Panc1 (cell line): ENCODE measurements around the gene ASMTL. TPM values are rescaled to one million over a fixed set of nuclear protein-coding genes. Genes with fewer than 3 reads are reported as not detected.
A peak's percentile ranks its signal among the peaks of the same experiment; 100 is the strongest.

Experiments used
- ATAC-seq: fragments of 200-7000 bp; cut with Tn5 transposase; 2 replicates; pipeline ENCODE4 v1.9.1; 2020; ENCODE audit warnings: mild to moderate bottlenecking, moderate library complexity
- BruUV-seq: library from RNA; stranded (reverse); fragments of 400-500 nt; replicated peaks from 2 replicates; lab custom pipeline; 2021; lab: Mats Ljungman, UMichigan
- CTCF ChIA-PET: fragments of 300-600 bp; sonication (Branson Sonifier 250); formaldehyde crosslinking; loops from one replicate; lab custom pipeline; 2022; ENCODE audit warnings: antibody characterized with exemption; lab: Charles Lee
- POLR2A ChIA-PET: fragments of 300-600 bp; sonication (Branson Sonifier 250); formaldehyde crosslinking; loops from one replicate; lab custom pipeline; 2022; ENCODE audit warnings: antibody characterized with exemption; lab: Charles Lee
- DNase-seq: peaks from one replicate; pipeline ENCODE4 v3.0.0-alpha.2; 2010; ENCODE audit warnings: low read depth, low spot score
- H3K27ac ChIP-seq: 2 replicates; pipeline ENCODE4 v1.5.1; 2011; ENCODE audit warnings: mild to moderate bottlenecking, low read length, inconsistent platforms
- H3K27me3 ChIP-seq: fragments of 200-500 bp; sonication (Bioruptor generic); 2 replicates; pipeline ENCODE4 v1.6.0; 2014; ENCODE audit warnings: low read length, inconsistent platforms; ENCODE audit not compliant: control insufficient read depth, insufficient read depth
- H3K36me3 ChIP-seq: fragments of 200-500 bp; sonication (Bioruptor generic); 2 replicates; pipeline ENCODE4 v1.5.1; 2014; ENCODE audit warnings: inconsistent platforms, mild to moderate bottlenecking, low read length, moderate library complexity; ENCODE audit not compliant: control insufficient read depth, insufficient read depth
- H3K4me1 ChIP-seq: 2 replicates; pipeline ENCODE4 v1.5.1; 2011; ENCODE audit warnings: inconsistent platforms, mild to moderate bottlenecking, low read length, moderate library complexity; ENCODE audit not compliant: control insufficient read depth, insufficient read depth
- H3K4me3 ChIP-seq, 2 experiments: 2 replicates each; pipeline ENCODE4 v1.5.1; 2011 to 2012; ENCODE audit warnings: low read depth in 2 of 2, low read length in 2 of 2, mild to moderate bottlenecking in 2 of 2, inconsistent platforms in 1 of 2, moderate library complexity in 1 of 2
- H3K9me3 ChIP-seq: fragments of 200-500 bp; sonication (Bioruptor generic); 2 replicates; pipeline ENCODE4 v1.5.1; 2014; ENCODE audit warnings: low read depth, mild to moderate bottlenecking, inconsistent platforms, low read length, moderate library complexity; ENCODE audit not compliant: control insufficient read depth, insufficient read depth
- CTCF ChIP-seq: fragments of 450-650 bp; IDR thresholded peaks from 2 replicates; pipeline ENCODE4 v1.5.1; 2017; ENCODE audit warnings: mild to moderate bottlenecking
- POLR2AphosphoS5 ChIP-seq: IDR thresholded peaks from 2 replicates; pipeline ENCODE4 v1.6.1; 2012; ENCODE audit warnings: mild to moderate bottlenecking, low read depth, low read length, moderate library complexity
- SIN3A ChIP-seq: IDR thresholded peaks from 2 replicates; pipeline ENCODE4 v1.6.1; 2012; ENCODE audit warnings: low read depth, mild to moderate bottlenecking, low read length, moderate library complexity, borderline replicate concordance; ENCODE audit not compliant: insufficient read depth
- TCF7L2 ChIP-seq: IDR thresholded peaks from 2 replicates; pipeline ENCODE4 v1.6.1; 2011; ENCODE audit warnings: mild to moderate bottlenecking, low read depth, low read length, inconsistent platforms
- in situ Hi-C: cut with HindIII; loops from 2 replicates; pipeline ENCODE4 v1.10.0; 2016; ENCODE audit warnings: low sequenced_read_pairs, low pct_unique_long_range_greater_than_20kb
- intact Hi-C: fragments of 100-400 bp; cut with micrococcal nuclease; formaldehyde crosslinking; loops from one replicate; pipeline ENCODE4 v1.10.0; 2022; ENCODE audit not compliant: unreplicated experiment
- total RNA-seq: library from RNA; stranded (reverse); gene quantifications from one replicate; pipeline ENCODE4 v1.2.1, GENCODE V29; 2021; ENCODE audit not compliant: unreplicated experiment
- TF ChIP-seq, protein P1 (sequence below), 2 experiments: IDR thresholded peaks; 2 replicates each; pipeline ENCODE4 v1.6.1; 2011 to 2012; ENCODE audit warnings: low read depth in 2 of 2, control low read depth in 1 of 2, low read length in 1 of 2, mild to moderate bottlenecking in 1 of 2, moderate library complexity in 1 of 2; ENCODE audit not compliant: insufficient read depth in 1 of 2

Gene ASMTL
- total RNA-seq, 1 experiment from 2014 or later, result 16.5 TPM

DNA sequence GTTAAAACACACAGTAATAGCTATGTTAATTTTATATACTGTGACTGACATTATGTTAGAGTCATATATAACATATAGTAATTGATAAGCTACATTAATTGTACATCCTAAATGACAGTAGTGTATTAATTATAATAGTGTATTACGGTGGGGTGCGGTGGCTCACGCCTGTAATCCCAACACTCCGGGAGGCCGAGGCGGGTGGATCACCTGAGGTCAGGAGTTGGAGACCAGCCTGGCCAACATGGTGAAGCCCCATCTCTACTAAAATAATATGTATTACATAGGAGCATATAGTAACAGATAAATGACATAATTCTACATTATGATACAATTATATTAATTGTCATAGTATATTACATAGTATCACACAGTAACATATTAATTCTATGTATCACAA lies 12.2 kb downstream of the ASMTL start:
- POLR2A ChIA-PET, result no interaction called here
- intact Hi-C loops (no loop called here), in situ Hi-C loops (no loop called here)
- Histone ChIP-seq H3K27ac (no peak overlapping the region), H3K4me3 (no peak overlapping the region), H3K27me3 (no peaks in the 10 kb centered on the region), H3K9me3 (no peaks in the 10 kb centered on the region), H3K36me3 (no peaks in the 10 kb centered on the region), H3K4me1 (no peaks in the 10 kb centered on the region)
- no peak for TF ChIP-seq CTCF
- no peak for TF ChIP-seq SIN3A
- TF ChIP-seq, protein P1, sequence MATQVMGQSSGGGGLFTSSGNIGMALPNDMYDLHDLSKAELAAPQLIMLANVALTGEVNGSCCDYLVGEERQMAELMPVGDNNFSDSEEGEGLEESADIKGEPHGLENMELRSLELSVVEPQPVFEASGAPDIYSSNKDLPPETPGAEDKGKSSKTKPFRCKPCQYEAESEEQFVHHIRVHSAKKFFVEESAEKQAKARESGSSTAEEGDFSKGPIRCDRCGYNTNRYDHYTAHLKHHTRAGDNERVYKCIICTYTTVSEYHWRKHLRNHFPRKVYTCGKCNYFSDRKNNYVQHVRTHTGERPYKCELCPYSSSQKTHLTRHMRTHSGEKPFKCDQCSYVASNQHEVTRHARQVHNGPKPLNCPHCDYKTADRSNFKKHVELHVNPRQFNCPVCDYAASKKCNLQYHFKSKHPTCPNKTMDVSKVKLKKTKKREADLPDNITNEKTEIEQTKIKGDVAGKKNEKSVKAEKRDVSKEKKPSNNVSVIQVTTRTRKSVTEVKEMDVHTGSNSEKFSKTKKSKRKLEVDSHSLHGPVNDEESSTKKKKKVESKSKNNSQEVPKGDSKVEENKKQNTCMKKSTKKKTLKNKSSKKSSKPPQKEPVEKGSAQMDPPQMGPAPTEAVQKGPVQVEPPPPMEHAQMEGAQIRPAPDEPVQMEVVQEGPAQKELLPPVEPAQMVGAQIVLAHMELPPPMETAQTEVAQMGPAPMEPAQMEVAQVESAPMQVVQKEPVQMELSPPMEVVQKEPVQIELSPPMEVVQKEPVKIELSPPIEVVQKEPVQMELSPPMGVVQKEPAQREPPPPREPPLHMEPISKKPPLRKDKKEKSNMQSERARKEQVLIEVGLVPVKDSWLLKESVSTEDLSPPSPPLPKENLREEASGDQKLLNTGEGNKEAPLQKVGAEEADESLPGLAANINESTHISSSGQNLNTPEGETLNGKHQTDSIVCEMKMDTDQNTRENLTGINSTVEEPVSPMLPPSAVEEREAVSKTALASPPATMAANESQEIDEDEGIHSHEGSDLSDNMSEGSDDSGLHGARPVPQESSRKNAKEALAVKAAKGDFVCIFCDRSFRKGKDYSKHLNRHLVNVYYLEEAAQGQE (IDR thresholded peaks at IDR 0.05; ENCODE audit: insufficient read depth in 1 of 2, low read depth in 2 of 2, low read length in 1 of 2), result no peak
- TF ChIP-seq TCF7L2, result no peak
- TF ChIP-seq POLR2AphosphoS5, result no peak
- ATAC-seq (no peak), DNase-seq (no peak)
- CTCF ChIA-PET, result no interaction called here
- no TSS peak for BruUV-seq

GRCh38 chrX:1435241-1435895 lies 17.3 kb downstream of the ASMTL start:
- peak; percentile 42; the same call in 1 of the 2 replicates for ATAC-seq
- no peak for DNase-seq
- Histone ChIP-seq H3K36me3 (no peaks in the 10 kb centered on the region; the same call in 1 of the 2 replicates), H3K9me3 (no peaks in the 10 kb centered on the region), H3K27me3 (no peaks in the 10 kb centered on the region), H3K4me1 (no peaks in the 10 kb centered on the region), H3K27ac (no peak overlapping the region), H3K4me3 (no peak overlapping the region)
- in situ Hi-C loops (no loop called here), intact Hi-C loops (no loop called here)
- POLR2A ChIA-PET, result no interaction called here
- BruUV-seq, result no TSS peak
- TF ChIP-seq SIN3A, result no peak
- TF ChIP-seq, protein P1 (IDR thresholded peaks at IDR 0.05; ENCODE audit: insufficient read depth in 1 of 2, low read depth in 2 of 2, low read length in 1 of 2), result no peak
- no peak for TF ChIP-seq CTCF
- TF ChIP-seq POLR2AphosphoS5, result no peak
- TF ChIP-seq TCF7L2, result no peak
- CTCF ChIA-PET, result no interaction called here
